Measurements from ENCODE around the gene LRRC40.

LRRC40 gene

DNA sequence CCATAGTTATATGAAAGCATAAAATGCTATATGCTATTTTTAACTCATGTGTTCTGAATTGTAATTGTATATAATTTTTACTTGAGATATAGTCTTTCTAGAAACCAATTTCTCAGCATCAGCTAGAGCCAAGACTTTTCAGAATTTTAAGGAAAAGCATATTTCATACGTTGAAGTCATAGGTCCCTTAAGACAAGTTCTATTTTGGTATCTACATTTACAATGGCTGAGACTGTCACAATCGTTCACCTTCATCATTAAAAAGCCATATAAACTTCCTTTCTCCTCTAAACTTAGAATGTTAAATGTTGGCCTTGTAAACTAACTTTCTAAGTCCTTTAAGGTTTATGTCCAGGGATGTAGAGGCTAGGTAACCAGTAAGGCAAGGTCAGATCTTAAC is 104.1 kb downstream of the LRRC40 start:
- Histone ChIP-seq H4K20me1 (no peaks in the 10 kb centered on the region), H3K4me1 (no peaks in the 10 kb centered on the region), H3K4me2 (no peak overlapping the region), H3K4me3 (no peak overlapping the region), H3K36me3 (no peaks in the 10 kb centered on the region), H3K27ac (no peak overlapping the region), H3K9ac (no peak overlapping the region), H3K27me3 (no peaks in the 10 kb centered on the region), H3K9me3 (no peaks in the 10 kb centered on the region)
- no peak for TF ChIP-seq Cebpa-rat (IDR thresholded peaks at IDR 0.05)

Measured in BLaER1 (cell line).